ENCODE data around the gene GLB1L.

The GLB1L gene

GRCh38 chr2:219247678-219248642, 2.7 kb upstream of the GLB1L start:
- peak; percentile 77 for ATAC-seq (replicated peaks; ENCODE audit: extremely low read depth, poor library complexity, severe bottlenecking)
- H3K4me1 Mint-ChIP-seq = peaks cover 83% of the 10 kb centered on the region
- DNase-seq (ENCODE audit: low spot score in 2 of 2) = peak; percentile 34 to 65
- peak overlapping the region; percentile 78 for H3K4me3 Mint-ChIP-seq
- H3K9me3 Mint-ChIP-seq = no peaks in the 10 kb centered on the region
- no peaks in the 10 kb centered on the region for H3K27me3 Mint-ChIP-seq
- H3K27ac Mint-ChIP-seq (ENCODE audit: low read depth) = peak overlapping the region; percentile 83
- peaks cover 67% of the 10 kb centered on the region for H3K36me3 Mint-ChIP-seq (ENCODE audit: insufficient read depth)

DNA sequence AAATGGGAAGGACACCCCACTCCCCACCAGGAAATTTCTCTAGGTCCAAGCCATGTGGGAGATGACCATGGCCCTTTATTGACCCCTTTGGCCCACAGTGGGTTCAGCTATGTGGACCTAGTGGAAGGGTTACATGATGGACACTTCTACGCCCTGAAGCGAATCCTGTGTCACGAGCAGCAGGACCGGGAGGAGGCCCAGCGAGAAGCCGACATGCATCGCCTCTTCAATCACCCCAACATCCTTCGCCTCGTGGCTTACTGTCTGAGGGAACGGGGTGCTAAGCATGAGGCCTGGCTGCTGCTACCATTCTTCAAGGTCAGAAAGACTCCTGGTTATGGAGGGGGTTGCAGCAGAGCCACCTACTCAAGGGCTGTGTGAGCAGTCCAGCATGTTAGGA, 1.3 kb upstream of the GLB1L start:
- Mint-ChIP-seq H3K27me3 (no peaks in the 10 kb centered on the region), H3K9me3 (no peaks in the 10 kb centered on the region), H3K27ac (ENCODE audit: low read depth) (no peak overlapping the region), H3K4me1 (peaks cover 70% of the 10 kb centered on the region), H3K4me3 (peak overlapping the region; percentile 78), H3K36me3 (ENCODE audit: insufficient read depth) (peaks cover 53% of the 10 kb centered on the region)
- DNase-seq (ENCODE audit: low spot score in 2 of 2) = no peak
- no peak for ATAC-seq (replicated peaks; ENCODE audit: extremely low read depth, poor library complexity, severe bottlenecking)

- H3K4me1 Mint-ChIP-seq = peaks cover 63% of the 10 kb centered on the region
- no peaks in the 10 kb centered on the region for H3K9me3 Mint-ChIP-seq
- no peak for DNase-seq (ENCODE audit: low spot score in 2 of 2)
- peaks cover 48% of the 10 kb centered on the region for H3K36me3 Mint-ChIP-seq (ENCODE audit: insufficient read depth)
- H3K4me3 Mint-ChIP-seq = peak overlapping the region; percentile 78
- H3K27me3 Mint-ChIP-seq = no peaks in the 10 kb centered on the region
- no peak for ATAC-seq (replicated peaks; ENCODE audit: extremely low read depth, poor library complexity, severe bottlenecking)
- peak overlapping the region; percentile 94 for H3K27ac Mint-ChIP-seq (ENCODE audit: low read depth)
These were observed 621 bp upstream of the GLB1L start for GRCh38 chr2:219245899-219246230.

DNA sequence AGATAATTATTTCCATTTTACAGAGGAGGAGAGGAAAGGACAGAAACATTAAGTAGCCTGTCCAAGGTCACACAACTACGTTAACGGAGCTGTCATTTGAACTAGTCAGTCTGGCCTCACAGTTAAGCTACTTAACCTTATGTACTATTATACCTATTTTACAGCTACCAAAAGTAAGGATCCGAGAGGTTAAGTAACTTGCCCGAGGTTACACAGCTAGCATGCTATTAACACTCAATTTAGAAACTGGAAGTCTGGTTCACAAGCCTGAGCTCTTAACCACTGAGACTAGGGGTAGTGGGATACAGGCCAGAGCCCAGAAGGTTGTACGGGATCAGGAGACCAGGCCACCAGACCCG, 476 bp downstream of the GLB1L start:
- Mint-ChIP-seq H3K9me3 (no peaks in the 10 kb centered on the region), H3K27ac (ENCODE audit: low read depth) (peak overlapping the region; percentile 94), H3K4me1 (peaks cover 52% of the 10 kb centered on the region), H3K27me3 (no peaks in the 10 kb centered on the region), H3K36me3 (ENCODE audit: insufficient read depth) (peaks cover 38% of the 10 kb centered on the region), H3K4me3 (peak overlapping the region; percentile 78)
- no peak for ATAC-seq (replicated peaks; ENCODE audit: extremely low read depth, poor library complexity, severe bottlenecking)
- no peak for DNase-seq (ENCODE audit: low spot score in 2 of 2)

DNA sequence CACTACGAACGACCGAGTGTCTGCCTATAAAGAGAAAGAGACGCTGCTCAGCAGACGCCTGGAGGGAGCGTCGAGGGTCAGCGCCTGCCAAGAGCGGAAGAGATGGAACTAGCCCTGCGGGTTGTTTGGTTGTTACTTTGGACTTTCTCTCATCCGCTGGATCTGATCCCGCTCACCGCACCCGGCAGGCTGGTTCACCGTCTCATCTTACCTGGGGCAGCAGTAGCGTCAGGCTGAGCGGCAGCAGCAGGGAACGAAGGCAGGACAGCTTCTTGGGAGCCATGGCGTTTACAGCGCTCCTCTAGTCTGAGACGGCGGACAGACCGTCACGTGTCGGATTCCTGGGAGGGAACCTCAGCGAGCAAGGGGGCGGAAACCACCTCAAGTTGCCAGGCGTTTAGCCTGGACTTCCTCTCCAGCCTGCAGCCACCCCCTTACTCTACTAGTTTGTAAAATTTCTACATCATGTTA, 1.9 kb downstream of the GLB1L start:
- H3K36me3 Mint-ChIP-seq (ENCODE audit: insufficient read depth) = peaks cover 27% of the 10 kb centered on the region
- peak overlapping the region; percentile 13 for H3K4me3 Mint-ChIP-seq
- no peaks in the 10 kb centered on the region for H3K9me3 Mint-ChIP-seq
- H3K4me1 Mint-ChIP-seq = peaks cover 37% of the 10 kb centered on the region
- H3K27ac Mint-ChIP-seq (ENCODE audit: low read depth) = no peak overlapping the region
- DNase-seq (ENCODE audit: low spot score in 2 of 2) (no peak), ATAC-seq (replicated peaks; ENCODE audit: extremely low read depth, poor library complexity, severe bottlenecking) (no peak)
- H3K27me3 Mint-ChIP-seq = no peaks in the 10 kb centered on the region

DNA sequence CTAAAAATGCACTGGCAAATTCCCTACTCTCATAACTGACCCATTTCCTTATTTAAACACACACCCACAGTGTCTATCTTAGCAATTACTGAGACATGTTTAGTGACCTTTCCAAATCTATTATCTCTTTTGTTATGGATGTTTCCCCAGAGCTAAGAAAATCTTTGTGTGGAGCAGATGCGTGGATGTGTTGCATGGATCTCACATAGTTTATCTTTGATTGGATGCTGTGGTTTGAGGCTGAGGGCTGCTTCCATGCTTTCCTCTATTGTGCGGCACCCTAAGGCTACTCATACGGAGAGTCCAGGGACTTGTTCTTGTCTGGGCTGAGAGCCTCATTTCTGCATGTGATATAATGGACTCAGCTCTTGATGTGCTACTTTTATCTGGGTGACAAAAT, 10.9 kb downstream of the GLB1L start:
- no peak overlapping the region for H3K27ac Mint-ChIP-seq (ENCODE audit: low read depth)
- ATAC-seq (replicated peaks; ENCODE audit: extremely low read depth, poor library complexity, severe bottlenecking) = no peak
- H3K36me3 Mint-ChIP-seq (ENCODE audit: insufficient read depth) = peaks cover 54% of the 10 kb centered on the region

DNA sequence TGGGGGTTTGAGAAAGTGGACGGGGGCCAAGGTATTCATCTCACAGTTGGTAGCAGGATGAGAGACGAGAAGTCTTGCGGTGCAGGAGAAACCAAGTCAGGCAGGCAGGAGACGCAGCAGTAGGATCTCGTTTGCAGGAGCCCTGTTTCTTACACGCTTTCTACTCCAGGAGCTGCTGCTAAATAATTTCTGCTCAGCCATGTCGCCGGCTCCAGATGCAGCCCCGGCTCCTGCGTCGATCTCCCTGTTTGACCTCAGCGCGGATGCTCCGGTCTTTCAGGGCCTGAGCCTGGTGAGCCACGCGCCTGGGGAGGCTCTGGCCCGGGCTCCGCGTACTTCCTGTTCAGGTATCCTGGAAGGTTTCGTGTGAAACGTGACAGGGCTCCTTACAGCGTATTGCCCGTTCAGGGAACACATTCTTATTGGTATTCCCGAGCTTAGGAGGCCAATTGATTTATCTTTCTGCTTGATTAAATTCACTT, 15.1 kb downstream of the GLB1L start:
- Mint-ChIP-seq H3K27me3 (no peaks in the 10 kb centered on the region), H3K36me3 (ENCODE audit: insufficient read depth) (peaks cover 47% of the 10 kb centered on the region), H3K4me1 (peaks cover 71% of the 10 kb centered on the region), H3K9me3 (no peaks in the 10 kb centered on the region), H3K4me3 (peak overlapping the region; percentile 97), H3K27ac (ENCODE audit: low read depth) (peak overlapping the region; percentile 98)
- ATAC-seq (replicated peaks; ENCODE audit: extremely low read depth, poor library complexity, severe bottlenecking) (peak; percentile 10), DNase-seq (ENCODE audit: low spot score in 2 of 2) (no peak)

More for the DNA sequence above, 10.9 kb downstream of the GLB1L start:
- DNase-seq (ENCODE audit: low spot score in 2 of 2) = no peak
- Mint-ChIP-seq H3K27me3 (no peaks in the 10 kb centered on the region), H3K9me3 (no peaks in the 10 kb centered on the region), H3K4me3 (no peak overlapping the region), H3K4me1 (peaks cover 54% of the 10 kb centered on the region)

DNA sequence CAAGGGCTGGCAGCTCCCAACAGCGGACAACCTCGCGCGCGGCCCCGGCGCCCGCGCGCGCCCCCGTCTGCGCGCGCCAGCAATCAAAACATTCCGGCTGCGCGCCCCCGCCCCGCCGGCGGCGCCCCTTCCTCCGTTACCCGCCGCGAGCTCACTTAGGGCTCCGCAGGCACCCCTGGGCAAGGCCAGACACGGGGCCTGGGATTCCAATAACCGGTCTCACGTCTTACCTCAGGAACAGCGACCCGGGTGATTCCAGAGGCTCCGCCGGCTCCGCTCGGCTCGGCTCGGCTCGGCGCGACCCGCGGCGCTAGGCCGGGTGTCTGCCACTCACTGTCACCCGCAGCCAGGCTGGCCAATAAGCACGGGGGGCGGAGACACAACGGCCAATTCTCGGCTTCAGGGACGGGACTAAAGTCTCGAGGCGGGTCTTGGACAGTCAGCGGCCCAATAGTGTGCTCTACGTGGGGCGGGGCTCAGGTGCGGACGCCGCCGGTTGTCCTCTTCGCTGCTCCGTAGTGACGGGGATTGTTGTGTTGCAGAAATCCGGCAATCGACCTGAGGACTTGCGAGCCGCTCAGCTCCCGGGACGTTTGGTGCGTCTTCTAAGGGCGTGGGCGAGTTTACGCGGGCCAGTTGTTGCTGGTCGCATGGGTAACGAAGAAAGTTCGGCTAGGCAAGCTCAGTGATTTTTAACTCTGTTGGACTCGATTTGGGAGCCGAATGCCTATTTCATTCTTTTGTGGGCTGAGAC, 15.8 kb downstream of the GLB1L start, which contains the start of the genes ANKZF1 and ATG9A:
Gene ANKZF1 (plus strand): TSS at position 502 of the 754 bp plus-strand sequence. CDS start 452 bp downstream, outside the sequence.
Gene ATG9A (minus strand): TSS at position 332 of the 754 bp plus-strand sequence. CDS start 1,612 bp downstream, outside the sequence.
- Mint-ChIP-seq H3K27me3 (no peaks in the 10 kb centered on the region), H3K4me1 (peaks cover 72% of the 10 kb centered on the region), H3K9me3 (no peaks in the 10 kb centered on the region), H3K27ac (ENCODE audit: low read depth) (peak within 1 kb of the TSS; percentile 98), H3K36me3 (ENCODE audit: insufficient read depth) (peaks cover 43% of the 10 kb centered on the region), H3K4me3 (peak within 1 kb of the TSS; percentile 97)
- DNase-seq (ENCODE audit: low spot score in 2 of 2) (peak; percentile 92 to 99), ATAC-seq (replicated peaks; ENCODE audit: extremely low read depth, poor library complexity, severe bottlenecking) (peak; percentile 96)

DNA sequence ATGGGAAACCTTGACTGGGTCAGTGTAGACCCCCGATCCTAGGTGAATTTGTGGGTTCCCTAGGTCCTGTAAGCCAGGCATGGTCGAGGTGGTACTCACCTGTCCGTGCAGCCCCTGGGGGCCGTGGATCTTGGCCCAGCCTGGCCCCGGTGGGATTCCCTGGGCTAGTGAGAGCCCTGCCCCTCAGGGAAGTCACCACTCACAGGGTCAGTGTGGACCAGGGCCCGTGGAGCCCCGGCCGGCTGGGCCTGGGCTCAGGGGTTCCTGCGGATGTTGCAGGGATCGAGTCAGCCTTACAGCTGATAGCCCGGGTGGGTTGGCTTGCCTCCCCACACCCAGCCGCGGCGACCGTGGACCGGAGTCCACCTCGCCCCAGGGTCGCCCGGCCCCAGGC, 16.3 kb downstream of the GLB1L start:
- ATAC-seq (replicated peaks; ENCODE audit: extremely low read depth, poor library complexity, severe bottlenecking) = peak; percentile 6
- Mint-ChIP-seq H3K36me3 (ENCODE audit: insufficient read depth) (peaks cover 39% of the 10 kb centered on the region), H3K9me3 (no peaks in the 10 kb centered on the region), H3K4me3 (peak overlapping the region; percentile 97), H3K27ac (ENCODE audit: low read depth) (peak overlapping the region; percentile 98), H3K4me1 (peaks cover 67% of the 10 kb centered on the region), H3K27me3 (no peaks in the 10 kb centered on the region)
- DNase-seq (ENCODE audit: low spot score in 2 of 2) = peak in 1 of 2 donors; percentile 21

- peak overlapping the region; percentile 97 for H3K4me3 Mint-ChIP-seq
- H3K36me3 Mint-ChIP-seq (ENCODE audit: insufficient read depth) = peaks cover 39% of the 10 kb centered on the region
These were observed 17.0 kb downstream of the GLB1L start for GRCh38 chr2:219228041-219228910.

DNA sequence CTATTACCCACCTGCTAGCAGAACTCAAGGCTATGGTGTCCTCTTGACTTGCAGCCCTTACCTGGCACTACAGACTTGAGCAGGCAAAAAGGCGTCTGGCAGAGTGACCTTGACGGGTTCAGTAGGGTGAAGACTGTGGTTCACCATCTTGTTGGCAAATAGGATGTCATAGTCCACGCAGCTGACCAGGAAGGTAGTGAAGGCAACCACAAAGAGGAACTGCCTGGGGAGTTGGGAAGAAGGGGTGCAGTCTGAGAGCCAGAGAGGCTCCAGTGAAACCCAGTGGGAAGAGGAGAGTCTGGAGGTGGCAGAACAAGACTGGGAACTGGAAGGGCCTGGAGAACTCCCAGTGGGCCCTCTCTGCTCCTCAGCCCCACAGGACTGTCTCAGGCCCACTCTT, 19.9 kb downstream of the GLB1L start:
- Mint-ChIP-seq H3K4me3 (no peak overlapping the region), H3K9me3 (no peaks in the 10 kb centered on the region), H3K4me1 (peaks cover 50% of the 10 kb centered on the region), H3K27me3 (no peaks in the 10 kb centered on the region), H3K27ac (ENCODE audit: low read depth) (peak overlapping the region; percentile 13), H3K36me3 (ENCODE audit: insufficient read depth) (peaks cover 43% of the 10 kb centered on the region)
- no peak for DNase-seq (ENCODE audit: low spot score in 2 of 2)
- no peak for ATAC-seq (replicated peaks; ENCODE audit: extremely low read depth, poor library complexity, severe bottlenecking)

More at GRCh38 chr2:219228041-219228910, 17.0 kb downstream of the GLB1L start:
- Mint-ChIP-seq H3K9me3 (no peaks in the 10 kb centered on the region), H3K4me1 (peaks cover 61% of the 10 kb centered on the region), H3K27ac (ENCODE audit: low read depth) (peak overlapping the region; percentile 72), H3K27me3 (no peaks in the 10 kb centered on the region)
- no peak for DNase-seq (ENCODE audit: low spot score in 2 of 2)
- no peak for ATAC-seq (replicated peaks; ENCODE audit: extremely low read depth, poor library complexity, severe bottlenecking)
